HepG2 (cell line): Measurements from ENCODE around the gene COPZ1. TPM values are rescaled to one million over a fixed set of nuclear protein-coding genes. Genes with fewer than 3 reads are reported as not detected.

Experiments
- CEBPZ ChIP-seq: IDR thresholded peaks from 2 replicates; pipeline ENCODE4 v1.6.1; 2012; ENCODE audit warnings: low read length, improper control_type of control experiment
- CHD2 ChIP-seq: IDR thresholded peaks from 2 replicates; pipeline ENCODE4 v1.6.1; 2011; ENCODE audit warnings: low read depth, low read length, improper control_type of control experiment
- IRF9 ChIP-seq: sonication (generic); formaldehyde crosslinking; IDR thresholded peaks from 2 replicates; pipeline ENCODE4 v1.8.0; 2022; ENCODE audit warnings: missing genetic modification reagents, mild to moderate bottlenecking, borderline replicate concordance
- MTA1 ChIP-seq: sonication (generic); formaldehyde crosslinking; IDR thresholded peaks from 2 replicates; pipeline ENCODE4 v1.4.0; 2020; ENCODE audit warnings: missing genetic modification reagents, mild to moderate bottlenecking, borderline replicate concordance
- PCBP2 ChIP-seq: fragments of 200-400 bp; formaldehyde crosslinking; optimal IDR thresholded peaks from 2 replicates; pipeline ENCODE3; 2018; ENCODE audit warnings: low read length, low read depth; ENCODE audit not compliant: poor library complexity, severe bottlenecking
- SNAPC2 ChIP-seq: sonication (generic); formaldehyde crosslinking; IDR thresholded peaks from 2 replicates; pipeline ENCODE4 v1.8.1; 2022; ENCODE audit warnings: mild to moderate bottlenecking, missing genetic modification reagents
- SNAPC4 ChIP-seq: sonication (generic); formaldehyde crosslinking; IDR thresholded peaks from 2 replicates; pipeline ENCODE4 v1.4.0; 2020; ENCODE audit warnings: mild to moderate bottlenecking, missing genetic modification reagents
- TCF7L2 ChIP-seq: IDR thresholded peaks from 2 replicates; pipeline ENCODE4 v1.6.1; 2011; ENCODE audit warnings: mild to moderate bottlenecking, low read depth, low read length, moderate library complexity
- ZBED4 ChIP-seq: sonication (generic); formaldehyde crosslinking; IDR thresholded peaks from 2 replicates; pipeline ENCODE4 v1.4.0; 2020; ENCODE audit warnings: missing genetic modification reagents, borderline replicate concordance
- ZNF12 ChIP-seq: sonication (generic); formaldehyde crosslinking; IDR thresholded peaks from 2 replicates; pipeline ENCODE4 v1.5.0; 2020; ENCODE audit warnings: missing genetic modification reagents
- ZNF251 ChIP-seq: sonication (generic); formaldehyde crosslinking; IDR thresholded peaks from 2 replicates; pipeline ENCODE4 v1.9.0; 2021; ENCODE audit warnings: mild to moderate bottlenecking, missing genetic modification reagents
- ZNF713 ChIP-seq: sonication (generic); formaldehyde crosslinking; IDR thresholded peaks from 2 replicates; pipeline ENCODE4 v1.4.0; 2020; ENCODE audit warnings: mild to moderate bottlenecking, missing genetic modification reagents
- ZNF776 ChIP-seq: sonication (generic); formaldehyde crosslinking; IDR thresholded peaks from 2 replicates; pipeline ENCODE4 v1.4.0; 2020; ENCODE audit warnings: mild to moderate bottlenecking, missing genetic modification reagents
- polyA plus RNA-seq, 8 experiments: library from polyadenylated mRNA; depleted of rRNA in 3 of 8; stranded (reverse) in 7 of 8; unstranded in 1 of 8; fragments of >200 nt; fragmentation: Illumina TruSeq in 4 of 8; extraction: Trizol in 4 of 8; gene quantifications; 2 replicates each; pipeline versions ENCODE4 v1.2.1 to v1.2.3, GENCODE V29; 2011 to 2016; ENCODE audit warnings: low read depth in 4 of 8, missing spikeins in 1 of 8, mixed read lengths in 1 of 8; ENCODE audit not compliant: insufficient read depth in 1 of 8
- total RNA-seq, 5 experiments: library from RNA; depleted of rRNA; stranded (reverse); fragments of >200 nt; fragmentation: Illumina TruSeq; extraction: Trizol; gene quantifications; 2 replicates each; pipeline ENCODE4 v1.2.3, GENCODE V29; 2016; ENCODE audit warnings: low read depth in 1 of 5

COPZ1 gene
- total and polyA plus RNA-seq, 2 of the 13 experiments (the other 11 are each of a cell fraction or from before 2014, with no cell fraction given) = 125 to 184 TPM

- TF ChIP-seq SNAPC4 (CRISPR knock-in tag) (no peak; the same call in 1 of the 2 replicates), PCBP2 (no peak), CHD2 (peak; percentile 47; the same call in 1 of the 2 replicates), ZBED4 (no peak; the same call in 1 of the 2 replicates), IRF9 (CRISPR knock-in tag) (no peak), TCF7L2 (no peak), ZNF713 (no peak), MTA1 (CRISPR knock-in tag) (no peak), ZNF776 (peak; percentile 75; the same call in 1 of the 2 replicates), SNAPC2 (peak; percentile 96), ZNF251 (CRISPR knock-in tag) (0 out of 2 replicates have a peak, but pooled peaks have one; percentile 41), ZNF12 (no peak), CEBPZ (peak; percentile 68)
These were observed 45.1 kb upstream of the COPZ1 start, which contains the start of gene CBX5 (continued) for GRCh38 chr12:54279632-54280467.
